Endothelial cell of umbilical vein (primary cell): ENCODE data around the gene DNAJC16. TPM values are rescaled to one million over a fixed set of nuclear protein-coding genes. Genes with fewer than 3 reads are reported as not detected.

ENCODE experiments used
- Bru-seq: library from RNA; stranded (reverse); fragments of 400-500 nt; gene quantifications from one replicate; lab custom pipeline; 2021; lab: Mats Ljungman, UMichigan
- BruChase-seq, 2 experiments: library from RNA; stranded (reverse); fragments of 400-500 nt; gene quantifications; one replicate each; lab custom pipeline; 2021; lab: Mats Ljungman, UMichigan
- BruUV-seq: library from RNA; stranded (reverse); fragments of 400-500 nt; replicated peaks from 2 replicates; lab custom pipeline; 2021; lab: Mats Ljungman, UMichigan
- CTCF ChIA-PET: fragments of 300-600, 350-600 bp; sonication (Branson Sonifier 250); formaldehyde crosslinking; loops from one replicate; lab custom pipeline; 2021; ENCODE audit warnings: antibody characterized with exemption, inconsistent platforms; lab: Charles Lee
- POLR2A ChIA-PET: fragments of 300-600, 350-600 bp; sonication (Branson Sonifier 250); formaldehyde crosslinking; loops from one replicate; lab custom pipeline; 2021; ENCODE audit warnings: antibody characterized with exemption, inconsistent platforms; lab: Charles Lee
- DNase-seq: peaks from one replicate; pipeline ENCODE4 v3.0.0-alpha.2; 2011; ENCODE audit warnings: low read depth, low spot score
- FAIRE-seq: peaks from 2 replicates; lab custom pipeline; 2011; peaks lifted over from hg19 to GRCh38; lab: Jason Lieb, UNC
- H2AFZ ChIP-seq: 2 replicates; pipeline ENCODE4 v1.6.0; 2012; ENCODE audit warnings: low read depth, low read length, control low read depth, inconsistent platforms
- H3K27ac ChIP-seq: 2 replicates; pipeline ENCODE4 v1.5.1; 2011; ENCODE audit warnings: low read depth, mild to moderate bottlenecking, control low read depth, low read length, moderate library complexity; ENCODE audit not compliant: insufficient read depth
- H3K27me3 ChIP-seq, 2 experiments: 2 replicates each; pipeline versions ENCODE4 v1.6.0 to v1.6.1; 2011; ENCODE audit warnings: low read length in 2 of 2, mixed read lengths in 1 of 2; ENCODE audit not compliant: control insufficient read depth in 2 of 2, insufficient read depth in 2 of 2
- H3K36me3 ChIP-seq, 2 experiments: 2 replicates in 1 of 2; 3 replicates in 1 of 2; pipeline ENCODE4 v1.5.1; 2011; ENCODE audit warnings: low read length in 2 of 2, mild to moderate bottlenecking in 1 of 2, moderate library complexity in 1 of 2; ENCODE audit not compliant: control insufficient read depth in 2 of 2, insufficient read depth in 2 of 2; ENCODE audit errors: extremely low read depth in 1 of 2
- H3K4me1 ChIP-seq: 3 replicates; pipeline ENCODE4 v1.5.1; 2011; ENCODE audit warnings: mild to moderate bottlenecking, low read length; ENCODE audit not compliant: control insufficient read depth, insufficient read depth; ENCODE audit errors: extremely low read depth
- H3K4me2 ChIP-seq: 2 replicates; pipeline ENCODE4 v1.6.1; 2011; ENCODE audit warnings: low read length, control low read depth, mixed read lengths; ENCODE audit not compliant: insufficient read depth
- H3K4me3 ChIP-seq, 3 experiments: fragments of 200-600 bp in 1 of 3; sonication (generic), shearing (Covaris generic) in 1 of 3; replicated peaks in 1 of 3; 2 replicates each; pipeline ENCODE4 v1.5.1; 2011 to 2016; ENCODE audit warnings: control low read depth in 3 of 3, low read length in 3 of 3, mild to moderate bottlenecking in 2 of 3, inconsistent platforms in 1 of 3, low read depth in 1 of 3, moderate library complexity in 1 of 3; ENCODE audit not compliant: insufficient read depth in 1 of 3
- H3K79me2 ChIP-seq: 2 replicates; pipeline ENCODE4 v1.6.0; 2012; ENCODE audit warnings: low read length, inconsistent platforms; ENCODE audit not compliant: control insufficient read depth, insufficient read depth
- H3K9ac ChIP-seq: replicated peaks from 2 replicates; pipeline ENCODE3; 2011; ENCODE audit warnings: low read length, control low read depth; ENCODE audit not compliant: insufficient read depth; ENCODE audit errors: extremely low read depth
- H3K9me1 ChIP-seq: replicated peaks from 3 replicates; pipeline ENCODE4 v1.6.0; 2011; ENCODE audit warnings: mild to moderate bottlenecking, low read length; ENCODE audit not compliant: control insufficient read depth, insufficient read depth; ENCODE audit errors: extremely low read depth
- H3K9me3 ChIP-seq: replicated peaks from 2 replicates; pipeline ENCODE4 v1.5.1; 2012; ENCODE audit warnings: low read length, inconsistent platforms; ENCODE audit not compliant: control insufficient read depth, insufficient read depth
- H4K20me1 ChIP-seq: replicated peaks from 2 replicates; pipeline ENCODE3; 2011; ENCODE audit warnings: mild to moderate bottlenecking, low read length; ENCODE audit not compliant: control insufficient read depth, insufficient read depth; ENCODE audit errors: extremely low read depth
- CTCF ChIP-seq, 2 donors: IDR thresholded peaks; 1 replicate in 1 of 2; 2 replicates in 1 of 2; pipeline ENCODE4 v1.5.1; 2011; ENCODE audit warnings: low read length in 2 of 2, mild to moderate bottlenecking in 2 of 2, moderate library complexity in 2 of 2, control low read depth in 1 of 2, inconsistent platforms in 1 of 2, low read depth in 1 of 2; ENCODE audit not compliant: insufficient read depth in 1 of 2; ENCODE audit errors: extremely low read depth in 1 of 2
- EZH2 ChIP-seq: IDR thresholded peaks from 2 replicates; pipeline ENCODE4 v1.6.1; 2012; ENCODE audit warnings: borderline replicate concordance, low read depth, mild to moderate bottlenecking, moderate library complexity, low read length, inconsistent platforms; ENCODE audit not compliant: severe bottlenecking
- FOS ChIP-seq: IDR thresholded peaks from 2 replicates; pipeline ENCODE4 v1.6.1; 2011; ENCODE audit warnings: mild to moderate bottlenecking, low read length, moderate library complexity, borderline replicate concordance; ENCODE audit not compliant: insufficient read depth
- GATA2 ChIP-seq: IDR thresholded peaks from 2 replicates; pipeline ENCODE4 v1.7.0; 2011; ENCODE audit warnings: low read depth, mild to moderate bottlenecking, moderate library complexity, mixed read lengths, low read length; ENCODE audit not compliant: insufficient read length, insufficient read depth
- JUN ChIP-seq: IDR thresholded peaks from 2 replicates; pipeline ENCODE4 v1.6.1; 2011; ENCODE audit warnings: borderline replicate concordance, low read depth; ENCODE audit not compliant: insufficient read length, insufficient read depth
- MYC ChIP-seq: IDR thresholded peaks from one replicate; pipeline ENCODE4 v1.6.1; 2011; ENCODE audit warnings: mild to moderate bottlenecking, low read depth, low read length
- POLR2A ChIP-seq: IDR thresholded peaks from 2 replicates; pipeline ENCODE4 v1.6.1; 2012; ENCODE audit warnings: low read depth, mild to moderate bottlenecking, control low read depth, low read length
- POLR2AphosphoS5 ChIP-seq: IDR thresholded peaks from 2 replicates; pipeline ENCODE4 v1.6.1; 2012; ENCODE audit warnings: low read depth, mild to moderate bottlenecking, control low read depth, low read length, moderate library complexity; ENCODE audit not compliant: insufficient read depth
- dilution Hi-C: fragments of 300-500 bp; cut with MboI; formaldehyde crosslinking; loops from one replicate; pipeline ENCODE4 v1.15.0; 2019; ENCODE audit warnings: low sequenced_read_pairs; ENCODE audit not compliant: extremely low pct_ligation_motif_present
- intact Hi-C: fragments of 100-400 bp; cut with micrococcal nuclease; formaldehyde crosslinking; loops from one replicate; pipeline ENCODE4 v1.10.0; 2022
- long read RNA-seq: library from polyadenylated mRNA; stranded (forward); transcript quantifications from one replicate; pipeline ENCODE4 v2.0.0, GENCODE V29; 2021
- polyA minus RNA-seq, 3 experiments: library from RNA; depleted of rRNA, polyadenylated mRNA; stranded (reverse); fragments of >200 nt; gene quantifications; 1 replicate in 1 of 3; 2 replicates in 2 of 3; pipeline ENCODE4 v1.2.3, GENCODE V29; 2011
- polyA plus RNA-seq, 4 experiments: library from polyadenylated mRNA; depleted of rRNA in 3 of 4; stranded (reverse) in 3 of 4; unstranded in 1 of 4; fragments of >200 nt; gene quantifications; 2 replicates each; pipeline versions ENCODE4 v1.2.1 to v1.2.3, GENCODE V29; 2011 to 2012; ENCODE audit warnings: missing spikeins in 1 of 4
- total RNA-seq: library from RNA; stranded (reverse); gene quantifications from 2 replicates; pipeline ENCODE4 v1.2.3, GENCODE V29; 2021
- TF ChIP-seq, protein P1 (sequence below): IDR thresholded peaks from 2 replicates; pipeline ENCODE4 v1.6.1; 2011; ENCODE audit not compliant: insufficient read depth, insufficient read length

DNAJC16 gene
- total RNA-seq (21.4 and 23.3 TPM in 2 replicates), polyA plus RNA-seq (7.6 and 8.0 TPM in 2 replicates), polyA minus RNA-seq (29.4 and 38.1 TPM in 2 replicates), Bru-seq, nascent RNA (percentile 74 among the genes with signal in this experiment), BruChase-seq, experiment 1, labeled RNA remaining after a 6-hour chase (percentile 78 among the genes with signal in this experiment), BruChase-seq, experiment 2, labeled RNA remaining after a 2-hour chase (percentile 79 among the genes with signal in this experiment)
- polyA plus RNA-seq (2011; cell fraction: cytosol; rRNA removed): 6.9 and 7.5 TPM in 2 replicates
- 16.0 and 24.5 TPM in 2 replicates for polyA plus RNA-seq (2011; cell fraction: nucleus; rRNA removed)
- 9.2 and 10.4 TPM in 2 replicates for polyA plus RNA-seq (2012)
- polyA minus RNA-seq (2011; cell fraction: cytosol; rRNA and poly(A)+ RNA removed): 15.9 TPM
- 22.9 and 28.5 TPM in 2 replicates for polyA minus RNA-seq (2011; cell fraction: nucleus; rRNA and poly(A)+ RNA removed)
- long read RNA-seq, full-length matches to known transcripts: 4 of 9 reads
- long read RNA-seq, partial matches to known transcripts: 2 of 9 reads
- long read RNA-seq, other reads (novel, unspliced or antisense): 3 of 9 reads

- H3K4me3 ChIP-seq: peak within 1 kb of the TSS; percentile 52 to 87 (median 74)
Observed at GRCh38 chr1:15526490-15527339, at the start of gene DNAJC16. TSS of gene DNAJC16 (plus strand) at chr1:15526848. CDS start at chr1:15529106, 2,258 bp downstream.

More at GRCh38 chr1:15526490-15527339, at the start of gene DNAJC16:
- FAIRE-seq (peak; percentile 98), DNase-seq (peak; percentile 100)
- TSS peak; percentile 47 for BruUV-seq
- Histone ChIP-seq H3K4me2 (peak within 1 kb of the TSS; percentile 84), H3K9me3 (no peaks in the 10 kb centered on the region), H3K79me2 (peaks cover 11% of the 10 kb centered on the region), H3K27me3 (no peaks in the 10 kb centered on the region), H3K4me1 (peaks cover 24% of the 10 kb centered on the region), H3K36me3 (no peaks in the 10 kb centered on the region), H3K9ac (peak within 1 kb of the TSS; percentile 58), H2AFZ (peak within 1 kb of the TSS; percentile 96), H3K9me1 (no peaks in the 10 kb centered on the region), H4K20me1 (no peaks in the 10 kb centered on the region), H3K27ac (peak within 1 kb of the TSS; percentile 44)
- intact Hi-C loops: loop anchor here (1.0 to 10.0 kb wide), 3 partner anchors 77 to 318 kb away; partner anchors contain the start of genes DDI2 and SPEN
- ChIA-PET POLR2A (interaction anchor here (0.6 kb wide), 1 partner anchor 993 kb away, joined by 3 read pairs; no protein-coding TSS in a partner anchor), CTCF (interaction anchor here (1.3 kb wide), 1 partner anchor 203 kb away, joined by 3 read pairs; no protein-coding TSS in a partner anchor)
- dilution Hi-C loops: no loop called here
- TF ChIP-seq, protein P1, sequence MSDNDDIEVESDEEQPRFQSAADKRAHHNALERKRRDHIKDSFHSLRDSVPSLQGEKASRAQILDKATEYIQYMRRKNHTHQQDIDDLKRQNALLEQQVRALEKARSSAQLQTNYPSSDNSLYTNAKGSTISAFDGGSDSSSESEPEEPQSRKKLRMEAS: peak; percentile 95
- no peak for TF ChIP-seq JUN
- TF ChIP-seq MYC: peak; percentile 58
- peak; percentile 76 for TF ChIP-seq POLR2AphosphoS5
- no peak for TF ChIP-seq EZH2
- TF ChIP-seq FOS: no peak
- no peak for TF ChIP-seq GATA2
- peak in 1 of 2 donors; percentile 4 for TF ChIP-seq CTCF (IDR thresholded peaks at IDR 0.05; ENCODE audit: extremely low read depth in 1 of 2, insufficient read depth in 1 of 2, low read depth in 1 of 2, low read length in 2 of 2)
- TF ChIP-seq POLR2A: peak; percentile 90
